Fibroblast of lung (primary cell): ENCODE measurements around the gene CORO7.

Source experiments
- EZH2 ChIP-seq: IDR thresholded peaks from 2 replicates; pipeline ENCODE4 v1.5.1; 2012; ENCODE audit warnings: low read length, control low read depth, mild to moderate bottlenecking; ENCODE audit errors: missing control alignments
- TF ChIP-seq, protein P1 (sequence below), 2 donors: IDR thresholded peaks in 1 of 2; conservative IDR thresholded peaks in 1 of 2; 1 replicate in 1 of 2; 2 replicates in 1 of 2; pipeline ENCODE4 v1.5.1; 2011 to 2012; ENCODE audit warnings: low read length in 2 of 2, control low read depth in 1 of 2, inconsistent platforms in 1 of 2, low read depth in 1 of 2, mild to moderate bottlenecking in 1 of 2

DNA sequence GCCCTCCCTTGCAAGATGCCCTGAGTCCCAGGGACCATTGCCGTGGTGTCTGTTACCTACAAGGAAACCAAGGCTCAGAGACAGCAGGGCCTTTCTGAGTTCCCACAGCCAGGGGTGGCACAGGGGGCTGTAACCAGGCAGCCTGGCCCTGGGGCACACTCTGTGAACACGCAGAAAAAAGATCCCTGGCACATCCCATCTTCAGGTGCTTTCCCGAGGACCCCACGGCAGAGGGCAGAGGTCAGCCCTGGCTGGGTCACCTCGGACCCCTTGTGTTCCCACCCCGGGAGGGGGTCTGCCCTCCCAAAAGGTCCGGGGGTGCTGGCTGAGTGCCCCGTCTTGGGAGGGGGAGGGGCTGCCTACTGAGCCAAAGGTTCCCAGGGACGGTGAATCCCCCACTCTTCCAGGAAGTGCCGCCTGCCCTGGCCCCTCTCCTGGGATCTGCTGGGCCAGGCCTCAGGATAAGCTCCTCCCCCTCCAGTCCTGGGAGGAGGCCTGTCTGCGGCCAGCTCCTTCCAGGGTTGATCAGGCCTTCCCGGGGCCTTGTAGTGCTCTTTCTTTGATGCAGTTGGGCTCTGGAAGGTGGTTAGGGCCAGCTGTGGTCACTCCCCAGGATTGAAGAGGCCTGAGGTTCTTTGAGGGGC lies 92.4 kb downstream of the CORO7 start:
- TF ChIP-seq, protein P1, sequence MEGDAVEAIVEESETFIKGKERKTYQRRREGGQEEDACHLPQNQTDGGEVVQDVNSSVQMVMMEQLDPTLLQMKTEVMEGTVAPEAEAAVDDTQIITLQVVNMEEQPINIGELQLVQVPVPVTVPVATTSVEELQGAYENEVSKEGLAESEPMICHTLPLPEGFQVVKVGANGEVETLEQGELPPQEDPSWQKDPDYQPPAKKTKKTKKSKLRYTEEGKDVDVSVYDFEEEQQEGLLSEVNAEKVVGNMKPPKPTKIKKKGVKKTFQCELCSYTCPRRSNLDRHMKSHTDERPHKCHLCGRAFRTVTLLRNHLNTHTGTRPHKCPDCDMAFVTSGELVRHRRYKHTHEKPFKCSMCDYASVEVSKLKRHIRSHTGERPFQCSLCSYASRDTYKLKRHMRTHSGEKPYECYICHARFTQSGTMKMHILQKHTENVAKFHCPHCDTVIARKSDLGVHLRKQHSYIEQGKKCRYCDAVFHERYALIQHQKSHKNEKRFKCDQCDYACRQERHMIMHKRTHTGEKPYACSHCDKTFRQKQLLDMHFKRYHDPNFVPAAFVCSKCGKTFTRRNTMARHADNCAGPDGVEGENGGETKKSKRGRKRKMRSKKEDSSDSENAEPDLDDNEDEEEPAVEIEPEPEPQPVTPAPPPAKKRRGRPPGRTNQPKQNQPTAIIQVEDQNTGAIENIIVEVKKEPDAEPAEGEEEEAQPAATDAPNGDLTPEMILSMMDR (conservative IDR thresholded peaks at IDR 0.05 in 1 of 2, IDR thresholded peaks at IDR 0.05 in 1 of 2; ENCODE audit: low read depth in 1 of 2, low read length in 2 of 2): no peak
- no peak for TF ChIP-seq EZH2
